Measurements from ENCODE around the gene DNASE1L3.

The DNASE1L3 gene

GRCh38 chr3:58217209-58217811 lies 6.5 kb upstream of the DNASE1L3 start:
- TF ChIP-seq, protein P1, sequence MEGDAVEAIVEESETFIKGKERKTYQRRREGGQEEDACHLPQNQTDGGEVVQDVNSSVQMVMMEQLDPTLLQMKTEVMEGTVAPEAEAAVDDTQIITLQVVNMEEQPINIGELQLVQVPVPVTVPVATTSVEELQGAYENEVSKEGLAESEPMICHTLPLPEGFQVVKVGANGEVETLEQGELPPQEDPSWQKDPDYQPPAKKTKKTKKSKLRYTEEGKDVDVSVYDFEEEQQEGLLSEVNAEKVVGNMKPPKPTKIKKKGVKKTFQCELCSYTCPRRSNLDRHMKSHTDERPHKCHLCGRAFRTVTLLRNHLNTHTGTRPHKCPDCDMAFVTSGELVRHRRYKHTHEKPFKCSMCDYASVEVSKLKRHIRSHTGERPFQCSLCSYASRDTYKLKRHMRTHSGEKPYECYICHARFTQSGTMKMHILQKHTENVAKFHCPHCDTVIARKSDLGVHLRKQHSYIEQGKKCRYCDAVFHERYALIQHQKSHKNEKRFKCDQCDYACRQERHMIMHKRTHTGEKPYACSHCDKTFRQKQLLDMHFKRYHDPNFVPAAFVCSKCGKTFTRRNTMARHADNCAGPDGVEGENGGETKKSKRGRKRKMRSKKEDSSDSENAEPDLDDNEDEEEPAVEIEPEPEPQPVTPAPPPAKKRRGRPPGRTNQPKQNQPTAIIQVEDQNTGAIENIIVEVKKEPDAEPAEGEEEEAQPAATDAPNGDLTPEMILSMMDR (IDR thresholded peaks at IDR 0.05; ENCODE audit: low read length, missing control alignments) = peak; percentile 93
- DNase-seq (ENCODE audit: low read depth) = peak; percentile 69
- H3K4me3 ChIP-seq (replicated peaks; ENCODE audit: low read depth, low read length) = no peak overlapping the region

GRCh38 chr3:58216496-58217195 lies 5.9 kb upstream of the DNASE1L3 start:
- H3K4me3 ChIP-seq (replicated peaks; ENCODE audit: low read depth, low read length) = no peak overlapping the region
- TF ChIP-seq, protein P1 (IDR thresholded peaks at IDR 0.05; ENCODE audit: low read length, missing control alignments) = no peak

GRCh38 chr3:58215317-58216025 lies 4.7 kb upstream of the DNASE1L3 start:
- TF ChIP-seq, protein P1 (IDR thresholded peaks at IDR 0.05; ENCODE audit: low read length, missing control alignments) = no peak
- no peak overlapping the region for H3K4me3 ChIP-seq (replicated peaks; ENCODE audit: low read depth, low read length)
- DNase-seq (ENCODE audit: low read depth) = no peak

More at GRCh38 chr3:58216496-58217195, 5.9 kb upstream of the DNASE1L3 start:
- DNase-seq (ENCODE audit: low read depth) = no peak

- DNase-seq (ENCODE audit: low read depth) = peak; percentile 39
- no peak overlapping the region for H3K4me3 ChIP-seq (replicated peaks; ENCODE audit: low read depth, low read length)
Observed at GRCh38 chr3:58214484-58215316, 3.9 kb upstream of the DNASE1L3 start.

DNA sequence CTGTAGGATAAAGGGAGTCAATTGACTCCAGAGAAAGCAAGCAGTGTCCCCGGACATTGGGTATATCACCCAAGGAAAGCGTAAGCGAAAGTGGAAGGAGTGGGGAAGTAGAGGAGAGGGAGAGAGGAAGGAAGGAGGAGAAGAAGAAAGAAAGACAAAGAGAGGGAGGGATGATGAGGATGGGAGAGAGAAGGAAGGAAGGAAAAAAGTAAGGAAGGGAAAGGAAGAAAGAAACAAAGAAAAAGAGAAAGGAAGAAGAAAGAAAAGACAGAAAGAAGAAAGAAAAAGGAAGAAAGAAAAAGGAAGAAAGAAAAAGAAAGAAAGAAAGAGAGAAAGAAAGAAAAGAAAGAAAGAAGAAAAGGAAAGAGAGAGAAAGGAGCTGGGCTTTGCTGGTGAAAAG lies 839 bp downstream of the DNASE1L3 start:
- H3K4me3 ChIP-seq (replicated peaks; ENCODE audit: low read depth, low read length) = no peak overlapping the region
- TF ChIP-seq, protein P1 (IDR thresholded peaks at IDR 0.05; ENCODE audit: low read length, missing control alignments) = no peak
- no peak for DNase-seq (ENCODE audit: low read depth)

More at GRCh38 chr3:58214484-58215316, 3.9 kb upstream of the DNASE1L3 start:
- TF ChIP-seq, protein P1 (IDR thresholded peaks at IDR 0.05; ENCODE audit: low read length, missing control alignments) = no peak

- H3K4me3 ChIP-seq (replicated peaks; ENCODE audit: low read depth, low read length) = no peak overlapping the region
- TF ChIP-seq, protein P1 (IDR thresholded peaks at IDR 0.05; ENCODE audit: low read length, missing control alignments) = no peak
- no peak for DNase-seq (ENCODE audit: low read depth)
Observed at GRCh38 chr3:58207954-58208353, 2.8 kb downstream of the DNASE1L3 start.

Data from fibroblast of pulmonary artery (primary cell).